K562 (cell line): Measurements from ENCODE around the gene SYNGR1. TPM values are rescaled to one million over a fixed set of nuclear protein-coding genes. Genes with fewer than 3 reads are reported as not detected.
A peak's percentile ranks its signal among the peaks of the same experiment; 100 is the strongest.

Source experiments
- GABPB2 ChIP-seq: fragments of 250-450 bp; sonication (Bioruptor Pico); conservative IDR thresholded peaks from 2 replicates; pipeline ENCODE4 v1.5.1; 2021; ENCODE audit warnings: mild to moderate bottlenecking
- HNRNPK ChIP-seq: fragments of 200-400 bp; formaldehyde crosslinking; IDR thresholded peaks from one replicate; pipeline ENCODE4 v1.6.1; 2018; ENCODE audit warnings: mild to moderate bottlenecking, low read depth, low read length; ENCODE audit not compliant: poor library complexity, severe bottlenecking
- ILK ChIP-seq: fragments of 450-650 bp; IDR thresholded peaks from 2 replicates; pipeline ENCODE4 v1.6.1; 2016; ENCODE audit warnings: missing genetic modification characterization, low read depth, mild to moderate bottlenecking, missing compliant biosample characterization, moderate library complexity, borderline replicate concordance
- MTA3 ChIP-seq: fragments of 450-650 bp; formaldehyde crosslinking; IDR thresholded peaks from 2 replicates; pipeline ENCODE4 v1.6.1; 2017; ENCODE audit warnings: mild to moderate bottlenecking, borderline replicate concordance
- NCOA6 ChIP-seq: fragments of 450-650 bp; IDR thresholded peaks from 2 replicates; pipeline ENCODE4 v1.6.1; 2017; ENCODE audit warnings: mild to moderate bottlenecking
- NFXL1 ChIP-seq: fragments of 450-650 bp; formaldehyde crosslinking; IDR thresholded peaks from 2 replicates; pipeline ENCODE4 v1.4.0; 2021; ENCODE audit warnings: mild to moderate bottlenecking
- NR1H2 ChIP-seq: sonication (generic); formaldehyde crosslinking; IDR thresholded peaks from 2 replicates; pipeline ENCODE4 v1.4.0; 2020; ENCODE audit warnings: mild to moderate bottlenecking, missing genetic modification reagents
- RBBP5 ChIP-seq: fragments of 200-600 bp; sonication (generic); IDR thresholded peaks from 2 replicates; pipeline ENCODE4 v1.6.1; 2012; ENCODE audit warnings: borderline replicate concordance, mild to moderate bottlenecking, low read length, control low read depth, inconsistent platforms; ENCODE audit not compliant: insufficient read depth, poor library complexity, severe bottlenecking
- SREBF2 ChIP-seq: sonication (generic); formaldehyde crosslinking; IDR thresholded peaks from 2 replicates; pipeline ENCODE4 v1.4.0; 2020; ENCODE audit warnings: mild to moderate bottlenecking, missing genetic modification reagents
- XRCC4 ChIP-seq: IDR thresholded peaks from one replicate; pipeline ENCODE4 v1.6.1; 2011; ENCODE audit not compliant: insufficient read depth, insufficient read length; ENCODE audit errors: extremely low read depth
- ZNF232 ChIP-seq: sonication (generic); formaldehyde crosslinking; IDR thresholded peaks from 2 replicates; pipeline ENCODE4 v1.8.0; 2022; ENCODE audit warnings: mild to moderate bottlenecking, missing genetic modification reagents
- ZNF586 ChIP-seq: fragments of 450-650 bp; formaldehyde crosslinking; conservative IDR thresholded peaks from 2 replicates; pipeline ENCODE4 v1.4.0; 2020; ENCODE audit warnings: mild to moderate bottlenecking, moderate library complexity
- polyA plus RNA-seq, 8 experiments: library from polyadenylated mRNA; depleted of rRNA in 4 of 8; stranded (reverse) in 5 of 8; unstranded in 3 of 8; fragments of >200 nt; fragmentation: Nextera tagmentation in 2 of 8; fragmentation: Illumina TruSeq in 1 of 8; extraction: Ambion mirVana in 2 of 8; extraction: Trizol in 1 of 8; gene quantifications; 2 replicates each; pipeline versions ENCODE4 v1.2.1 to v1.2.3, GENCODE V29; 2011 to 2014; ENCODE audit warnings: inconsistent platforms in 1 of 8, missing spikeins in 1 of 8
- total RNA-seq, 7 experiments: library from RNA; depleted of rRNA in 6 of 7; stranded (reverse); fragments of >200 nt in 6 of 7; fragmentation: Illumina TruSeq in 2 of 7; extraction: Trizol in 2 of 7; gene quantifications; 2 replicates each; pipeline versions ENCODE4 v1.2.1 to v1.2.3, GENCODE V29; 2011 to 2021; ENCODE audit warnings: low replicate concordance in 1 of 7
- TF ChIP-seq, protein P1 (sequence below): sonication (generic); formaldehyde crosslinking; IDR thresholded peaks from 2 replicates; pipeline ENCODE4 v1.8.0; 2022; ENCODE audit warnings: missing genetic modification reagents, mild to moderate bottlenecking, borderline replicate concordance
- TF ChIP-seq, protein P2 (sequence below): sonication (generic); formaldehyde crosslinking; IDR thresholded peaks from 2 replicates; pipeline ENCODE4 v1.8.0; 2022; ENCODE audit warnings: mild to moderate bottlenecking, missing genetic modification reagents, borderline replicate concordance
- TF ChIP-seq, protein P3 (sequence below): fragments of 450-650 bp; IDR thresholded peaks from 2 replicates; pipeline ENCODE4 v1.6.1; 2016; ENCODE audit warnings: low read depth

SYNGR1 gene
- total and polyA plus RNA-seq, 9 of the 15 experiments (the other 6 are each of a cell fraction or from before 2014, with no cell fraction given): 1.8 to 15.9 (median 5.5) TPM

DNA sequence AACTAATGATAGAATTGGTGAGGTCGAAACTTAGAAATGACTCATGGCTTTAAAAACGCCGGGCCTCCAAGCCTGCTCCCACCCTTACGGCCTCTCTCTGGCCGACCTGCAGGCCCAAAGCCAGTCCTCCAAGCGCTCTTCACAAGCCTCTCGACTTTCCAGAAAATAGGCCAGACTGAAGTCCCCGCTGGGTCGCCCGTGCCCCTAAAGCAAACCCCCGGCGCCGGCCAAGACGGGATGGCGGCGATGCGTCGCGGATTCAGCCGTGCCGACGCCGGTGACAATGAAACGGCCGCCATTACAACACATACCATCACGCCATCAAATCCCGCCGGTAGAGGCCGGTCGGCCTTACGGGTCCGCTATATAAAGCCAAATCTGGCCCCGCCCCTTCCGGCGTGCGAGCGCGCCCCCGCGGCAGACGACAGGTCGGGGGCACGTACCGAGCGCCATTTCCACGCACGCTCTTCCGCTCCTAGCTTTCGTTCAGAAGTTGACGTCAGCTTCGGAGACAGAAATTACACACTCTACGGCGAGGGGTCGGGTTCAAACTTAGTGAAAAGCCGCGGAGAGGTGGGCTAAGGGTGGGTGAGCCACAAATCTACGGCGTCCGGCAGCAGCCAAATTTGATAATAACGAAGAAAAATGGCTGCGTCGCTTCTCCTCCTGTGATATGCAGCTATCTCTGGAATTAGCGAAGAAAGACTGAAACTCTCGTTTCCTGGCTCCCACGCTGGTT is 30.3 kb upstream of the SYNGR1 start, which contains the start of gene RPL3 (continued):
- TF ChIP-seq NFXL1 (CRISPR knock-in tag): no peak
- TF ChIP-seq, protein P1, sequence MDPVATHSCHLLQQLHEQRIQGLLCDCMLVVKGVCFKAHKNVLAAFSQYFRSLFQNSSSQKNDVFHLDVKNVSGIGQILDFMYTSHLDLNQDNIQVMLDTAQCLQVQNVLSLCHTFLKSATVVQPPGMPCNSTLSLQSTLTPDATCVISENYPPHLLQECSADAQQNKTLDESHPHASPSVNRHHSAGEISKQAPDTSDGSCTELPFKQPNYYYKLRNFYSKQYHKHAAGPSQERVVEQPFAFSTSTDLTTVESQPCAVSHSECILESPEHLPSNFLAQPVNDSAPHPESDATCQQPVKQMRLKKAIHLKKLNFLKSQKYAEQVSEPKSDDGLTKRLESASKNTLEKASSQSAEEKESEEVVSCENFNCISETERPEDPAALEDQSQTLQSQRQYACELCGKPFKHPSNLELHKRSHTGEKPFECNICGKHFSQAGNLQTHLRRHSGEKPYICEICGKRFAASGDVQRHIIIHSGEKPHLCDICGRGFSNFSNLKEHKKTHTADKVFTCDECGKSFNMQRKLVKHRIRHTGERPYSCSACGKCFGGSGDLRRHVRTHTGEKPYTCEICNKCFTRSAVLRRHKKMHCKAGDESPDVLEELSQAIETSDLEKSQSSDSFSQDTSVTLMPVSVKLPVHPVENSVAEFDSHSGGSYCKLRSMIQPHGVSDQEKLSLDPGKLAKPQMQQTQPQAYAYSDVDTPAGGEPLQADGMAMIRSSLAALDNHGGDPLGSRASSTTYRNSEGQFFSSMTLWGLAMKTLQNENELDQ (CRISPR knock-in tag): no peak
- TF ChIP-seq NCOA6: peak; percentile 75; the same call in 1 of the 2 replicates
- TF ChIP-seq, protein P2, sequence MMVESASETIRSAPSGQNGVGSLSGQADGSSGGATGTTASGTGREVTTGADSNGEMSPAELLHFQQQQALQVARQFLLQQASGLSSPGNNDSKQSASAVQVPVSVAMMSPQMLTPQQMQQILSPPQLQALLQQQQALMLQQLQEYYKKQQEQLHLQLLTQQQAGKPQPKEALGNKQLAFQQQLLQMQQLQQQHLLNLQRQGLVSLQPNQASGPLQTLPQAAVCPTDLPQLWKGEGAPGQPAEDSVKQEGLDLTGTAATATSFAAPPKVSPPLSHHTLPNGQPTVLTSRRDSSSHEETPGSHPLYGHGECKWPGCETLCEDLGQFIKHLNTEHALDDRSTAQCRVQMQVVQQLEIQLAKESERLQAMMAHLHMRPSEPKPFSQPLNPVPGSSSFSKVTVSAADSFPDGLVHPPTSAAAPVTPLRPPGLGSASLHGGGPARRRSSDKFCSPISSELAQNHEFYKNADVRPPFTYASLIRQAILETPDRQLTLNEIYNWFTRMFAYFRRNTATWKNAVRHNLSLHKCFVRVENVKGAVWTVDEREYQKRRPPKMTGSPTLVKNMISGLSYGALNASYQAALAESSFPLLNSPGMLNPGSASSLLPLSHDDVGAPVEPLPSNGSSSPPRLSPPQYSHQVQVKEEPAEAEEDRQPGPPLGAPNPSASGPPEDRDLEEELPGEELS (CRISPR knock-in tag): no peak
- TF ChIP-seq, protein P3, sequence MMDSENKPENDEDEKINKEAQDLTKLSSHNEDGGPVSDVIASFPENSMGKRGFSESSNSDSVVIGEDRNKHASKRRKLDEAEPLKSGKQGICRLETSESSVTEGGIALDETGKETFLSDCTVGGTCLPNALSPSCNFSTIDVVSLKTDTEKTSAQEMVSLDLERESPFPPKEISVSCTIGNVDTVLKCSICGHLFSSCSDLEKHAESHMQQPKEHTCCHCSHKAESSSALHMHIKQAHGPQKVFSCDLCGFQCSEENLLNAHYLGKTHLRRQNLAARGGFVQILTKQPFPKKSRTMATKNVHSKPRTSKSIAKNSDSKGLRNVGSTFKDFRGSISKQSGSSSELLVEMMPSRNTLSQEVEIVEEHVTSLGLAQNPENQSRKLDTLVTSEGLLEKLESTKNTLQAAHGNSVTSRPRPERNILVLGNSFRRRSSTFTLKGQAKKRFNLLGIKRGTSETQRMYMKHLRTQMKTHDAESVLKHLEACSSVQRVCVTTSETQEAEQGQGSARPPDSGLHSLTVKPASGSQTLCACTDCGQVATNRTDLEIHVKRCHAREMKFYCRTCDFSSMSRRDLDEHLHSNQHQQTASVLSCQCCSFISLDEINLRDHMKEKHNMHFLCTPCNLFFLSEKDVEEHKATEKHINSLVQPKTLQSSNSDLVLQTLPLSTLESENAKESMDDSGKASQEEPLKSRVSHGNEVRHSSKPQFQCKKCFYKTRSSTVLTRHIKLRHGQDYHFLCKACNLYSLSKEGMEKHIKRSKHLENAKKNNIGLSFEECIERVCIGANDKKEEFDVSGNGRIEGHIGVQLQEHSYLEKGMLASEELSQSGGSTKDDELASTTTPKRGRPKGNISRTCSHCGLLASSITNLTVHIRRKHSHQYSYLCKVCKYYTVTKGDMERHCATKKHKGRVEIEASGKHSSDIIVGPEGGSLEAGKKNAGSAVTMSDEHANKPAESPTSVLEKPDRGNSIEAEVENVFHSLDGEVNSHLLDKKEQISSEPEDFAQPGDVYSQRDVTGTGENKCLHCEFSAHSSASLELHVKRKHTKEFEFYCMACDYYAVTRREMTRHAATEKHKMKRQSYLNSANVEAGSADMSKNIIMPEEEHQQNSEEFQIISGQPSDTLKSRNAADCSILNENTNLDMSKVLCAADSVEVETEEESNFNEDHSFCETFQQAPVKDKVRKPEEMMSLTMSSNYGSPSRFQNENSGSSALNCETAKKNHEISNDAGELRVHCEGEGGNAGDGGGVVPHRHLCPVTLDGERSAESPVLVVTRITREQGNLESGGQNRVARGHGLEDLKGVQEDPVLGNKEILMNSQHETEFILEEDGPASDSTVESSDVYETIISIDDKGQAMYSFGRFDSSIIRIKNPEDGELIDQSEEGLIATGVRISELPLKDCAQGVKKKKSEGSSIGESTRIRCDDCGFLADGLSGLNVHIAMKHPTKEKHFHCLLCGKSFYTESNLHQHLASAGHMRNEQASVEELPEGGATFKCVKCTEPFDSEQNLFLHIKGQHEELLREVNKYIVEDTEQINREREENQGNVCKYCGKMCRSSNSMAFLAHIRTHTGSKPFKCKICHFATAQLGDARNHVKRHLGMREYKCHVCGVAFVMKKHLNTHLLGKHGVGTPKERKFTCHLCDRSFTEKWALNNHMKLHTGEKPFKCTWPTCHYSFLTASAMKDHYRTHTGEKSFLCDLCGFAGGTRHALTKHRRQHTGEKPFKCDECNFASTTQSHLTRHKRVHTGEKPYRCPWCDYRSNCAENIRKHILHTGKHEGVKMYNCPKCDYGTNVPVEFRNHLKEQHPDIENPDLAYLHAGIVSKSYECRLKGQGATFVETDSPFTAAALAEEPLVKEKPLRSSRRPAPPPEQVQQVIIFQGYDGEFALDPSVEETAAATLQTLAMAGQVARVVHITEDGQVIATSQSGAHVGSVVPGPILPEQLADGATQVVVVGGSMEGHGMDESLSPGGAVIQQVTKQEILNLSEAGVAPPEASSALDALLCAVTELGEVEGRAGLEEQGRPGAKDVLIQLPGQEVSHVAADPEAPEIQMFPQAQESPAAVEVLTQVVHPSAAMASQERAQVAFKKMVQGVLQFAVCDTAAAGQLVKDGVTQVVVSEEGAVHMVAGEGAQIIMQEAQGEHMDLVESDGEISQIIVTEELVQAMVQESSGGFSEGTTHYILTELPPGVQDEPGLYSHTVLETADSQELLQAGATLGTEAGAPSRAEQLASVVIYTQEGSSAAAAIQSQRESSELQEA: peak; percentile 94
- no peak for TF ChIP-seq ZNF586 (CRISPR knock-in tag)
- TF ChIP-seq SREBF2 (CRISPR knock-in tag): no peak
- TF ChIP-seq MTA3: peak; percentile 99
- TF ChIP-seq ZNF232 (CRISPR knock-in tag): no peak
- TF ChIP-seq ILK (tag): no peak
- no peak for TF ChIP-seq XRCC4
- no peak for TF ChIP-seq GABPB2 (CRISPR knock-in tag)
- TF ChIP-seq NR1H2 (CRISPR knock-in tag): no peak
- TF ChIP-seq HNRNPK: no peak
- peak; percentile 93 for TF ChIP-seq RBBP5
